Epithelial cell of esophagus (primary cell): ENCODE data around the gene HIRA.

ENCODE experiments used
- DNase-seq: peaks from one replicate; pipeline ENCODE4 v3.0.0; 2010; ENCODE audit warnings: low read depth
- H3K4me3 ChIP-seq: 2 replicates; pipeline ENCODE4 v1.5.1; 2011; ENCODE audit warnings: mild to moderate bottlenecking, low read length, control low read depth
- CTCF ChIP-seq: IDR thresholded peaks from 2 replicates; pipeline ENCODE4 v1.5.1; 2011; ENCODE audit warnings: low read depth, mild to moderate bottlenecking, low read length, control low read depth, inconsistent platforms; ENCODE audit not compliant: insufficient read depth; ENCODE audit errors: missing control alignments

The HIRA gene

GRCh38 chr22:19360300-19360792, 71.2 kb downstream of the HIRA start:
- H3K4me3 ChIP-seq = no peak overlapping the region
- DNase-seq = no peak
- no peak for TF ChIP-seq CTCF

GRCh38 chr22:19359554-19360299, 71.8 kb downstream of the HIRA start:
- no peak overlapping the region for H3K4me3 ChIP-seq
- TF ChIP-seq CTCF = no peak
- DNase-seq = no peak

GRCh38 chr22:19358703-19359553, 72.6 kb downstream of the HIRA start:
- no peak for TF ChIP-seq CTCF
- H3K4me3 ChIP-seq = no peak overlapping the region
- no peak for DNase-seq

- no peak overlapping the region for H3K4me3 ChIP-seq
- DNase-seq = no peak
- TF ChIP-seq CTCF = no peak
Observed at GRCh38 chr22:19358195-19358594, 73.3 kb downstream of the HIRA start.

GRCh38 chr22:19357270-19358105, 74.0 kb downstream of the HIRA start:
- no peak overlapping the region for H3K4me3 ChIP-seq
- no peak for DNase-seq
- TF ChIP-seq CTCF = no peak

GRCh38 chr22:19356708-19357269, 74.7 kb downstream of the HIRA start:
- no peak overlapping the region for H3K4me3 ChIP-seq
- TF ChIP-seq CTCF = no peak
- no peak for DNase-seq
